Panc1 (cell line): ENCODE measurements around the gene ITGB4. TPM values are rescaled to one million over a fixed set of nuclear protein-coding genes. Genes with fewer than 3 reads are reported as not detected.

ENCODE experiments used
- ATAC-seq: fragments of 200-7000 bp; cut with Tn5 transposase; 2 replicates; pipeline ENCODE4 v1.9.1; 2020; ENCODE audit warnings: mild to moderate bottlenecking, moderate library complexity
- BruUV-seq: library from RNA; stranded (reverse); fragments of 400-500 nt; replicated peaks from 2 replicates; lab custom pipeline; 2021; lab: Mats Ljungman, UMichigan
- CTCF ChIA-PET: fragments of 300-600 bp; sonication (Branson Sonifier 250); formaldehyde crosslinking; loops from one replicate; lab custom pipeline; 2022; ENCODE audit warnings: antibody characterized with exemption; lab: Charles Lee
- POLR2A ChIA-PET: fragments of 300-600 bp; sonication (Branson Sonifier 250); formaldehyde crosslinking; loops from one replicate; lab custom pipeline; 2022; ENCODE audit warnings: antibody characterized with exemption; lab: Charles Lee
- DNase-seq: peaks from one replicate; pipeline ENCODE4 v3.0.0-alpha.2; 2010; ENCODE audit warnings: low read depth, low spot score
- H3K27ac ChIP-seq: 2 replicates; pipeline ENCODE4 v1.5.1; 2011; ENCODE audit warnings: mild to moderate bottlenecking, low read length, inconsistent platforms
- H3K27me3 ChIP-seq: fragments of 200-500 bp; sonication (Bioruptor generic); 2 replicates; pipeline ENCODE4 v1.6.0; 2014; ENCODE audit warnings: low read length, inconsistent platforms; ENCODE audit not compliant: control insufficient read depth, insufficient read depth
- H3K36me3 ChIP-seq: fragments of 200-500 bp; sonication (Bioruptor generic); 2 replicates; pipeline ENCODE4 v1.5.1; 2014; ENCODE audit warnings: inconsistent platforms, mild to moderate bottlenecking, low read length, moderate library complexity; ENCODE audit not compliant: control insufficient read depth, insufficient read depth
- H3K4me1 ChIP-seq: 2 replicates; pipeline ENCODE4 v1.5.1; 2011; ENCODE audit warnings: inconsistent platforms, mild to moderate bottlenecking, low read length, moderate library complexity; ENCODE audit not compliant: control insufficient read depth, insufficient read depth
- H3K4me3 ChIP-seq, 2 experiments: 2 replicates each; pipeline ENCODE4 v1.5.1; 2011 to 2012; ENCODE audit warnings: low read depth in 2 of 2, low read length in 2 of 2, mild to moderate bottlenecking in 2 of 2, inconsistent platforms in 1 of 2, moderate library complexity in 1 of 2
- H3K9me3 ChIP-seq: fragments of 200-500 bp; sonication (Bioruptor generic); 2 replicates; pipeline ENCODE4 v1.5.1; 2014; ENCODE audit warnings: low read depth, mild to moderate bottlenecking, inconsistent platforms, low read length, moderate library complexity; ENCODE audit not compliant: control insufficient read depth, insufficient read depth
- POLR2AphosphoS5 ChIP-seq: IDR thresholded peaks from 2 replicates; pipeline ENCODE4 v1.6.1; 2012; ENCODE audit warnings: mild to moderate bottlenecking, low read depth, low read length, moderate library complexity
- SIN3A ChIP-seq: IDR thresholded peaks from 2 replicates; pipeline ENCODE4 v1.6.1; 2012; ENCODE audit warnings: low read depth, mild to moderate bottlenecking, low read length, moderate library complexity, borderline replicate concordance; ENCODE audit not compliant: insufficient read depth
- TCF7L2 ChIP-seq: IDR thresholded peaks from 2 replicates; pipeline ENCODE4 v1.6.1; 2011; ENCODE audit warnings: mild to moderate bottlenecking, low read depth, low read length, inconsistent platforms
- in situ Hi-C: cut with HindIII; loops from 2 replicates; pipeline ENCODE4 v1.10.0; 2016; ENCODE audit warnings: low sequenced_read_pairs, low pct_unique_long_range_greater_than_20kb
- intact Hi-C: fragments of 100-400 bp; cut with micrococcal nuclease; formaldehyde crosslinking; loops from one replicate; pipeline ENCODE4 v1.10.0; 2022; ENCODE audit not compliant: unreplicated experiment
- total RNA-seq: library from RNA; stranded (reverse); gene quantifications from one replicate; pipeline ENCODE4 v1.2.1, GENCODE V29; 2021; ENCODE audit not compliant: unreplicated experiment
- TF ChIP-seq, protein P1 (sequence below): fragments of 450-650 bp; IDR thresholded peaks from 2 replicates; pipeline ENCODE4 v1.5.1; 2017; ENCODE audit warnings: mild to moderate bottlenecking
- TF ChIP-seq, protein P2 (sequence below), 2 experiments: IDR thresholded peaks; 2 replicates each; pipeline ENCODE4 v1.6.1; 2011 to 2012; ENCODE audit warnings: low read depth in 2 of 2, control low read depth in 1 of 2, low read length in 1 of 2, mild to moderate bottlenecking in 1 of 2, moderate library complexity in 1 of 2; ENCODE audit not compliant: insufficient read depth in 1 of 2

Gene ITGB4
- total RNA-seq, 1 experiment from 2014 or later = 100 TPM

DNA sequence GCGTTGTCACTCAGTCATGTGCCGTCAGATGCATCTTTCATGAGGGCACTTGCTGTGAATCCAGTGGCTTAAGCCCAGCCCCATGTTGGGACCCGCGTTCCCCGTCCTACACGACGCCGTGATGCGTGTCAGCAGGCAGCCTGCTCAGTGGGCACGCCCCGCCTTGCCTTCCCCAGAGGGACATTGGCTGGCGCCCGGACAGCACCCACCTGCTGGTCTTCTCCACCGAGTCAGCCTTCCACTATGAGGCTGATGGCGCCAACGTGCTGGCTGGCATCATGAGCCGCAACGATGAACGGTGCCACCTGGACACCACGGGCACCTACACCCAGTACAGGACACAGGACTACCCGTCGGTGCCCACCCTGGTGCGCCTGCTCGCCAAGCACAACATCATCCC is 8.8 kb downstream of the ITGB4 start:
- no peaks in the 10 kb centered on the region for H3K4me1 ChIP-seq
- POLR2A ChIA-PET = no interaction called here
- no peak overlapping the region for H3K4me3 ChIP-seq
- intact Hi-C loops (no loop called here), in situ Hi-C loops (no loop called here)
- no peaks in the 10 kb centered on the region for H3K27me3 ChIP-seq
- no peak for ATAC-seq
- no peak overlapping the region for H3K27ac ChIP-seq
- H3K36me3 ChIP-seq = no peaks in the 10 kb centered on the region
- no peaks in the 10 kb centered on the region for H3K9me3 ChIP-seq
- BruUV-seq = no TSS peak
- TF ChIP-seq, protein P1, sequence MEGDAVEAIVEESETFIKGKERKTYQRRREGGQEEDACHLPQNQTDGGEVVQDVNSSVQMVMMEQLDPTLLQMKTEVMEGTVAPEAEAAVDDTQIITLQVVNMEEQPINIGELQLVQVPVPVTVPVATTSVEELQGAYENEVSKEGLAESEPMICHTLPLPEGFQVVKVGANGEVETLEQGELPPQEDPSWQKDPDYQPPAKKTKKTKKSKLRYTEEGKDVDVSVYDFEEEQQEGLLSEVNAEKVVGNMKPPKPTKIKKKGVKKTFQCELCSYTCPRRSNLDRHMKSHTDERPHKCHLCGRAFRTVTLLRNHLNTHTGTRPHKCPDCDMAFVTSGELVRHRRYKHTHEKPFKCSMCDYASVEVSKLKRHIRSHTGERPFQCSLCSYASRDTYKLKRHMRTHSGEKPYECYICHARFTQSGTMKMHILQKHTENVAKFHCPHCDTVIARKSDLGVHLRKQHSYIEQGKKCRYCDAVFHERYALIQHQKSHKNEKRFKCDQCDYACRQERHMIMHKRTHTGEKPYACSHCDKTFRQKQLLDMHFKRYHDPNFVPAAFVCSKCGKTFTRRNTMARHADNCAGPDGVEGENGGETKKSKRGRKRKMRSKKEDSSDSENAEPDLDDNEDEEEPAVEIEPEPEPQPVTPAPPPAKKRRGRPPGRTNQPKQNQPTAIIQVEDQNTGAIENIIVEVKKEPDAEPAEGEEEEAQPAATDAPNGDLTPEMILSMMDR = no peak
- TF ChIP-seq SIN3A (no peak), POLR2AphosphoS5 (no peak), TCF7L2 (no peak)
- TF ChIP-seq, protein P2, sequence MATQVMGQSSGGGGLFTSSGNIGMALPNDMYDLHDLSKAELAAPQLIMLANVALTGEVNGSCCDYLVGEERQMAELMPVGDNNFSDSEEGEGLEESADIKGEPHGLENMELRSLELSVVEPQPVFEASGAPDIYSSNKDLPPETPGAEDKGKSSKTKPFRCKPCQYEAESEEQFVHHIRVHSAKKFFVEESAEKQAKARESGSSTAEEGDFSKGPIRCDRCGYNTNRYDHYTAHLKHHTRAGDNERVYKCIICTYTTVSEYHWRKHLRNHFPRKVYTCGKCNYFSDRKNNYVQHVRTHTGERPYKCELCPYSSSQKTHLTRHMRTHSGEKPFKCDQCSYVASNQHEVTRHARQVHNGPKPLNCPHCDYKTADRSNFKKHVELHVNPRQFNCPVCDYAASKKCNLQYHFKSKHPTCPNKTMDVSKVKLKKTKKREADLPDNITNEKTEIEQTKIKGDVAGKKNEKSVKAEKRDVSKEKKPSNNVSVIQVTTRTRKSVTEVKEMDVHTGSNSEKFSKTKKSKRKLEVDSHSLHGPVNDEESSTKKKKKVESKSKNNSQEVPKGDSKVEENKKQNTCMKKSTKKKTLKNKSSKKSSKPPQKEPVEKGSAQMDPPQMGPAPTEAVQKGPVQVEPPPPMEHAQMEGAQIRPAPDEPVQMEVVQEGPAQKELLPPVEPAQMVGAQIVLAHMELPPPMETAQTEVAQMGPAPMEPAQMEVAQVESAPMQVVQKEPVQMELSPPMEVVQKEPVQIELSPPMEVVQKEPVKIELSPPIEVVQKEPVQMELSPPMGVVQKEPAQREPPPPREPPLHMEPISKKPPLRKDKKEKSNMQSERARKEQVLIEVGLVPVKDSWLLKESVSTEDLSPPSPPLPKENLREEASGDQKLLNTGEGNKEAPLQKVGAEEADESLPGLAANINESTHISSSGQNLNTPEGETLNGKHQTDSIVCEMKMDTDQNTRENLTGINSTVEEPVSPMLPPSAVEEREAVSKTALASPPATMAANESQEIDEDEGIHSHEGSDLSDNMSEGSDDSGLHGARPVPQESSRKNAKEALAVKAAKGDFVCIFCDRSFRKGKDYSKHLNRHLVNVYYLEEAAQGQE (IDR thresholded peaks at IDR 0.05; ENCODE audit: insufficient read depth in 1 of 2, low read depth in 2 of 2, low read length in 1 of 2) = no peak
- no peak for DNase-seq
- CTCF ChIA-PET = interaction anchor here (0.6 kb wide), 1 partner anchor 13 kb away, joined by 3 read pairs; no protein-coding TSS in a partner anchor

DNA sequence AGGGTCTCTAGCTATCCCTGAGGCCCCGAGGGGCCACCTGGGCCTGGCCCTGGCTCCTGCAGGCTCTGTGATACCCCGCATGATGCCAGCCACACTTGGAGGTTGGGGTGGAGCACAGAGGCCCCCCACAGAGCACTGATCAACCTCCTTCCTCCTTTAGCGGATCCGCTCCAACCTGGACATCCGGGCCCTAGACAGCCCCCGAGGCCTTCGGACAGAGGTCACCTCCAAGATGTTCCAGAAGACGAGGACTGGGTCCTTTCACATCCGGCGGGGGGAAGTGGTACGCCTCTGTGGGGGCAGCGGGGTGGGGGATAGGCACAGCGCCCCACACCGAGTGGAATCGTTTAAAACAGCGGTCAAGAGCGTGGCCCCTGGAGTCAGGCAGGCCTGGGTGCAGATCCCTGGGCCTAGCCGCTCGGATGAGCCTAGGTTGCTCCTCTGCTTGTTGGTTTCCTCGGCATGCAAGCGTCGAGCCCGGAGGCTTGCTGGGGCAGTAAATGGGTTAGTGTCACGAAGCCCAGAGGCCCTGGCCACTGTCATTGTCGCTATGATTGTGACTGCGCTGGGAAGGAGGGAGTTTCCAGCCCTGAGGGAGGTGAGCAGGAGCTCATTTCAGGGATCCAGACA is 9.9 kb downstream of the ITGB4 start:
- in situ Hi-C loops (no loop called here), intact Hi-C loops (no loop called here)
- ATAC-seq (peak; percentile 21), DNase-seq (no peak)
- Histone ChIP-seq H3K36me3 (no peaks in the 10 kb centered on the region), H3K27ac (no peak overlapping the region), H3K9me3 (no peaks in the 10 kb centered on the region), H3K4me1 (no peaks in the 10 kb centered on the region), H3K27me3 (no peaks in the 10 kb centered on the region), H3K4me3 (no peak overlapping the region)
- POLR2A ChIA-PET = no interaction called here
- CTCF ChIA-PET = no interaction called here
- TSS peak; percentile 27 for BruUV-seq
- TF ChIP-seq POLR2AphosphoS5 = no peak
- TF ChIP-seq TCF7L2 = no peak
- TF ChIP-seq SIN3A = no peak
- TF ChIP-seq, protein P1 = no peak
- TF ChIP-seq, protein P2 (IDR thresholded peaks at IDR 0.05; ENCODE audit: insufficient read depth in 1 of 2, low read depth in 2 of 2, low read length in 1 of 2) = no peak
